ENCODE measurements around the gene RHOBTB1.

- TF ChIP-seq, protein P1, sequence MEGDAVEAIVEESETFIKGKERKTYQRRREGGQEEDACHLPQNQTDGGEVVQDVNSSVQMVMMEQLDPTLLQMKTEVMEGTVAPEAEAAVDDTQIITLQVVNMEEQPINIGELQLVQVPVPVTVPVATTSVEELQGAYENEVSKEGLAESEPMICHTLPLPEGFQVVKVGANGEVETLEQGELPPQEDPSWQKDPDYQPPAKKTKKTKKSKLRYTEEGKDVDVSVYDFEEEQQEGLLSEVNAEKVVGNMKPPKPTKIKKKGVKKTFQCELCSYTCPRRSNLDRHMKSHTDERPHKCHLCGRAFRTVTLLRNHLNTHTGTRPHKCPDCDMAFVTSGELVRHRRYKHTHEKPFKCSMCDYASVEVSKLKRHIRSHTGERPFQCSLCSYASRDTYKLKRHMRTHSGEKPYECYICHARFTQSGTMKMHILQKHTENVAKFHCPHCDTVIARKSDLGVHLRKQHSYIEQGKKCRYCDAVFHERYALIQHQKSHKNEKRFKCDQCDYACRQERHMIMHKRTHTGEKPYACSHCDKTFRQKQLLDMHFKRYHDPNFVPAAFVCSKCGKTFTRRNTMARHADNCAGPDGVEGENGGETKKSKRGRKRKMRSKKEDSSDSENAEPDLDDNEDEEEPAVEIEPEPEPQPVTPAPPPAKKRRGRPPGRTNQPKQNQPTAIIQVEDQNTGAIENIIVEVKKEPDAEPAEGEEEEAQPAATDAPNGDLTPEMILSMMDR (IDR thresholded peaks at IDR 0.05): no peak
- TF ChIP-seq TCF7L2 (IDR thresholded peaks at IDR 0.05; ENCODE audit: low read depth, low read length): no peak
Observed at GRCh38 chr10:60863796-60864195, 80.2 kb downstream of the RHOBTB1 start.

Data from Panc1 (cell line).